H9 (cell line): Measurements from ENCODE around the gene OR11G2. TPM values are rescaled to one million over a fixed set of nuclear protein-coding genes. Genes with fewer than 3 reads are reported as not detected.

Source experiments
- DNase-seq: peaks from one replicate; pipeline ENCODE4 v3.0.0-alpha.2; 2017
- H2AFZ ChIP-seq: one replicate; pipeline ENCODE4 v1.6.1; 2013; ENCODE audit warnings: mild to moderate bottlenecking, low read length, control low read depth, moderate library complexity
- H2AK5ac ChIP-seq: 2 replicates; pipeline ENCODE4 v1.6.1; 2013; ENCODE audit warnings: low read length, control low read depth, mixed read lengths; ENCODE audit not compliant: insufficient read length
- H2BK120ac ChIP-seq: one replicate; pipeline ENCODE4 v1.6.1; 2013; ENCODE audit warnings: low read depth, mild to moderate bottlenecking, low read length, control low read depth, inconsistent platforms; ENCODE audit not compliant: poor library complexity, severe bottlenecking
- H2BK12ac ChIP-seq: 2 replicates; pipeline ENCODE4 v1.6.1; 2013; ENCODE audit warnings: low read length, control low read depth, mixed read lengths, low read depth; ENCODE audit not compliant: insufficient read length
- H2BK15ac ChIP-seq: 2 replicates; pipeline ENCODE4 v1.6.1; 2013; ENCODE audit warnings: low read depth, low read length, control low read depth
- H2BK20ac ChIP-seq: one replicate; pipeline ENCODE4 v1.6.1; 2013; ENCODE audit warnings: low read depth, mild to moderate bottlenecking, low read length, control low read depth, inconsistent platforms; ENCODE audit not compliant: poor library complexity, severe bottlenecking
- H2BK5ac ChIP-seq: 2 replicates; pipeline ENCODE4 v1.6.1; 2013; ENCODE audit warnings: low read length, control low read depth, mixed read lengths; ENCODE audit not compliant: insufficient read length
- H3K14ac ChIP-seq: 2 replicates; pipeline ENCODE4 v1.6.1; 2013; ENCODE audit warnings: low read length, control low read depth; ENCODE audit not compliant: insufficient read depth
- H3K18ac ChIP-seq: 2 replicates; pipeline ENCODE4 v1.6.1; 2013; ENCODE audit warnings: low read depth, mild to moderate bottlenecking, mixed read lengths, low read length, control low read depth; ENCODE audit not compliant: insufficient read length
- H3K23ac ChIP-seq: 2 replicates; pipeline ENCODE4 v1.6.1; 2013; ENCODE audit warnings: low read length, control low read depth, mixed read lengths, low read depth; ENCODE audit not compliant: insufficient read length
- H3K23me2 ChIP-seq: 2 replicates; pipeline ENCODE4 v1.6.1; 2013; ENCODE audit warnings: low read depth, mild to moderate bottlenecking, mixed read lengths, low read length, control low read depth; ENCODE audit not compliant: insufficient read length, poor library complexity, severe bottlenecking
- H3K27ac ChIP-seq: 2 replicates; pipeline ENCODE4 v1.5.1; 2013; ENCODE audit warnings: low read length, control low read depth, mixed read lengths, low read depth; ENCODE audit not compliant: insufficient read length
- H3K27me3 ChIP-seq: 2 replicates; pipeline ENCODE4 v1.6.1; 2013; ENCODE audit warnings: low read length, control low read depth, inconsistent platforms; ENCODE audit not compliant: insufficient read depth
- H3K4ac ChIP-seq: 2 replicates; pipeline ENCODE4 v1.6.1; 2013; ENCODE audit warnings: low read depth, mild to moderate bottlenecking, control low read depth, inconsistent platforms, low read length, moderate library complexity
- H3K4me1 ChIP-seq: 2 replicates; pipeline ENCODE4 v1.6.1; 2013; ENCODE audit warnings: low read length, control low read depth, inconsistent platforms; ENCODE audit not compliant: insufficient read depth
- H3K4me2 ChIP-seq: 2 replicates; pipeline ENCODE4 v1.6.1; 2013; ENCODE audit warnings: low read length, control low read depth, mixed read lengths; ENCODE audit not compliant: insufficient read length, insufficient read depth
- H3K56ac ChIP-seq: 2 replicates; pipeline ENCODE4 v1.6.1; 2013; ENCODE audit warnings: low read depth, mild to moderate bottlenecking, mixed read lengths, low read length, control low read depth; ENCODE audit not compliant: insufficient read length
- H3K79me1 ChIP-seq: 2 replicates; pipeline ENCODE4 v1.6.1; 2013; ENCODE audit warnings: low read depth, mild to moderate bottlenecking, moderate library complexity, low read length, control low read depth, inconsistent platforms; ENCODE audit not compliant: insufficient read depth, poor library complexity, severe bottlenecking
- H3K79me2 ChIP-seq: 2 replicates; pipeline ENCODE4 v1.6.1; 2013; ENCODE audit warnings: low read length, control low read depth, inconsistent platforms; ENCODE audit not compliant: insufficient read depth
- H3K9ac ChIP-seq: 2 replicates; pipeline ENCODE4 v1.6.1; 2013; ENCODE audit warnings: low read length, control low read depth, mixed read lengths; ENCODE audit not compliant: insufficient read length; ENCODE audit errors: extremely low read depth
- H3K9me3 ChIP-seq: one replicate; pipeline ENCODE4 v1.6.1; 2013; ENCODE audit warnings: low read depth, low read length, inconsistent platforms; ENCODE audit not compliant: control insufficient read depth
- H3T11ph ChIP-seq: one replicate; pipeline ENCODE4 v1.6.1; 2013; ENCODE audit warnings: mild to moderate bottlenecking, low read length, control low read depth, inconsistent platforms
- H4K20me1 ChIP-seq: one replicate; pipeline ENCODE4 v1.6.1; 2013; ENCODE audit not compliant: control insufficient read depth, insufficient read length, insufficient read depth
- H4K5ac ChIP-seq: 2 replicates; pipeline ENCODE4 v1.6.1; 2013; ENCODE audit warnings: low read depth, mild to moderate bottlenecking, mixed read lengths, low read length, control low read depth; ENCODE audit not compliant: insufficient read length
- H4K8ac ChIP-seq: replicated peaks from 2 replicates; pipeline ENCODE4 v1.6.1; 2013; ENCODE audit warnings: low read length, control low read depth, mixed read lengths, low read depth; ENCODE audit not compliant: insufficient read length
- H4K91ac ChIP-seq: 2 replicates; pipeline ENCODE4 v1.6.1; 2013; ENCODE audit warnings: low read depth, mild to moderate bottlenecking, moderate library complexity, mixed read lengths, low read length, control low read depth; ENCODE audit not compliant: insufficient read length
- H3K27ac Mint-ChIP-seq, 3 experiments: 2 replicates in 2 of 3; 3 replicates in 1 of 3; pipeline ENCODE4 v1.8.0; 2020 to 2021; ENCODE audit warnings: mixed read lengths in 3 of 3, mild to moderate bottlenecking in 1 of 3, moderate library complexity in 1 of 3
- H3K27me3 Mint-ChIP-seq: 2 replicates; pipeline ENCODE4 v1.8.0; 2021; ENCODE audit warnings: low read depth, mild to moderate bottlenecking, moderate library complexity, mixed read lengths
- H3K36me3 Mint-ChIP-seq, 3 experiments: 2 replicates in 2 of 3; 3 replicates in 1 of 3; pipeline ENCODE4 v1.8.0; 2020 to 2021; ENCODE audit warnings: low read depth in 3 of 3, mixed read lengths in 3 of 3; ENCODE audit not compliant: insufficient read depth in 1 of 3
- H3K4me1 Mint-ChIP-seq, 2 experiments: 2 replicates each; pipeline ENCODE4 v1.8.0; 2020; ENCODE audit warnings: mixed read lengths in 2 of 2
- H3K4me3 Mint-ChIP-seq, 2 experiments: 2 replicates in 1 of 2; 3 replicates in 1 of 2; pipeline ENCODE4 v1.8.0; 2020 to 2021; ENCODE audit warnings: mild to moderate bottlenecking in 2 of 2, mixed read lengths in 2 of 2, moderate library complexity in 1 of 2
- H3K9me3 Mint-ChIP-seq, 2 experiments: 2 replicates in 1 of 2; 3 replicates in 1 of 2; pipeline ENCODE4 v1.8.0; 2020; ENCODE audit warnings: mild to moderate bottlenecking in 2 of 2, mixed read lengths in 2 of 2, moderate library complexity in 1 of 2
- CTCF ChIP-seq: fragments of 200-600 bp; sonication (generic); conservative IDR thresholded peaks from 3 replicates; pipeline ENCODE4 v1.8.0; 2021; ENCODE audit warnings: antibody characterized with exemption, mild to moderate bottlenecking
- WGBS: extraction: QIAGEN DNeasy Blood & Tissue Kit; methylation state at CpG from one replicate; pipeline ENCODE4 v1.1.7; 2013; ENCODE audit warnings: missing lambda C conversion rate, low lambda C conversion rate, mixed read lengths; ENCODE audit not compliant: insufficient read length; ENCODE audit errors: extremely low coverage; 5-methylcytosine and 5-hydroxymethylcytosine counted together
- total RNA-seq: library from RNA; stranded (reverse); gene quantifications from 2 replicates; pipeline ENCODE4 v1.2.1, GENCODE V29; 2021

The OR11G2 gene
- total RNA-seq, 1 experiment from 2014 or later, result not detected

- no peak overlapping the region for H3K27ac Mint-ChIP-seq
- Histone ChIP-seq H3K23me2 (no peaks in the 10 kb centered on the region), H2BK15ac (no peak overlapping the region), H3K4me2 (no peak overlapping the region), H2BK12ac (no peak overlapping the region), H4K8ac (no peak overlapping the region), H4K5ac (no peak overlapping the region), H4K91ac (no peak overlapping the region), H3K4ac (no peak overlapping the region), H3T11ph (no peak overlapping the region), H3K79me1 (no peaks in the 10 kb centered on the region), H2BK5ac (no peak overlapping the region), H4K20me1 (no peaks in the 10 kb centered on the region), H2BK120ac (no peak overlapping the region), H2AK5ac (no peak overlapping the region), H3K56ac (no peak overlapping the region), H3K9me3 (peaks cover 82% of the 10 kb centered on the region), H3K23ac (no peak overlapping the region), H2BK20ac (no peak overlapping the region), H3K79me2 (no peaks in the 10 kb centered on the region), H3K27ac (no peak overlapping the region), H3K27me3 (no peaks in the 10 kb centered on the region), H2AFZ (no peak overlapping the region), H3K4me1 (no peaks in the 10 kb centered on the region), H3K18ac (no peak overlapping the region), H3K9ac (no peak overlapping the region), H3K14ac (no peak overlapping the region)
- H3K27me3 Mint-ChIP-seq, result no peaks in the 10 kb centered on the region
- no peak for DNase-seq
- no peak overlapping the region for H3K4me3 Mint-ChIP-seq
- peaks cover 3 to 31% (median 13%) of the 10 kb centered on the region in 3 experiments; a peak in 4 of 7 replicates for H3K36me3 Mint-ChIP-seq
- H3K9me3 Mint-ChIP-seq, result peaks cover 85 to 87% of the 10 kb centered on the region in 2 experiments
- H3K4me1 Mint-ChIP-seq, result no peaks in the 10 kb centered on the region
- no peak for TF ChIP-seq CTCF
- WGBS, result no CpG with 5 or more reads among the region's 5 CpGs
Observed at GRCh38 chr14:20198991-20199390, 8.3 kb downstream of the OR11G2 start.
